WTC11 (cell line): ENCODE results near the gene LRRC31.

ENCODE experiments used
- AFF4 ChIP-seq: sonication (generic); formaldehyde crosslinking; IDR thresholded peaks from 2 replicates; pipeline ENCODE4 v1.8.1; 2023; ENCODE audit warnings: mild to moderate bottlenecking, missing genetic modification reagents, borderline replicate concordance
- SP1 ChIP-seq: sonication (generic); formaldehyde crosslinking; conservative IDR thresholded peaks from 2 replicates; pipeline ENCODE4 v1.8.1; 2022; ENCODE audit warnings: missing genetic modification reagents

- TF ChIP-seq AFF4 (CRISPR knock-in tag) (no peak), SP1 (CRISPR knock-in tag) (no peak)
Measured at GRCh38 chr3:169871129-169871886, 1.6 kb upstream of the LRRC31 start.
